HG02970 (cell line): ENCODE data around the gene AP1M2.
A peak's percentile ranks its signal among the peaks of the same experiment; 100 is the strongest.
"Not testable (repeated sequence)": the region's sequence is repeated elsewhere in the genome, so short reads cannot be mapped to it uniquely, and the experiment has no call there.

ENCODE experiments used
- ATAC-seq: cut with Tn5 transposase; IDR thresholded peaks from one replicate; pipeline ENCODE4 v1.9.1; 2021; ENCODE audit warnings: mild to moderate bottlenecking, moderate library complexity, moderate number of reproducible peaks; ENCODE audit not compliant: unreplicated experiment, low FRiP score

The AP1M2 gene

DNA sequence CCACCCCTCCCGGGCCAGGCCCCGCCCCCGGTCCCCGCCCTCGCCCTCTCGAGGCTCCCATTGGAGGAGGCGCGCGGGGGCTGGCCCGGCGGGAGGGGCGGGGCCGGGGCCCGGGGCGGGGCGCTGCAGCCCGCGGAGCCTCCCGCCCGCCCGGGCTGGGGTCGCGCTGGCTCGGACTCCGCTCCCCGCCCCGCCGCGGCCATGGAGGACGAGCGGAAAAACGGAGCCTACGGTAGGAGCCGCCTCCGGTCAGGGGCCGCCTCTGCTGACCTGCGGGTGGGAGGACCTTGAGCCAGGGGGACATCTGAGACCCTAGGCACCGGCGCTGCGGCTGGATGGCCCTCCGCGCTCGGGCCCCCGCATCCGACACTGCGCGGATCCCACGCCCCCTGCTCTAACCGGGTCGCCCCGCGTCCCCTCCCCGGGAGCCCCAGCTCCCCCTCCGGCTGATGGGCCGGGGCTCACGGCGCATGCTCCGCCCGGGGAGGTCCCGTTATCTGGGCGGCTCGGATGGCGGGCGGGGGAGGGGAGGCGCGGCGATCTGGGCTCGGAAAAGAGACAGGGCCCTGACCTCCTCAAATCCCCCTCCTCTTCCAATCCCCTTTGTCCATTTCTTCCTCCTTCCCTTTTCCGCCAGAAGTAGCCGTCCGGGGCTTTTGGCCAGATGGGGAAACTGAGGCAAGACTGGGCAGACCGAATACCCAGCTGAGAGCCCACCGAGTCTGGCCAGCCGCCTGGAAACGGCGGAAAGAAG lies 15.4 kb upstream of the AP1M2 start:
- peak; percentile 59 for ATAC-seq

DNA sequence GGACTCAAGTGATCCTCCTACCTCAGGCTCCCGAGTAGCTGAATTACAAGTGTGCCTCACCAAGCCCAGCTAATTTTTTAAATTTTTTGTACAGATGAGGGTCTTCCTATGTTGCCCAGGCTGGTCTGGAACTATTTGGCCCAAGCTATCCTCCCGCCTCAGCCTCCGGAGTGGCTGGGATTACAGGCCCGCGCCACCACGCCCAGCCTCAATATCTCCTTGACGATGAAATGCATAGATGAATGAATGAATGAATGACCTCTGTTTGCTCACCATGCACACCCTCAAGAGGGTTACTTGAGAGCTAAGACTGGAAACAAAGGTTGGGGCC lies 14.9 kb upstream of the AP1M2 start:
- ATAC-seq: no peak

DNA sequence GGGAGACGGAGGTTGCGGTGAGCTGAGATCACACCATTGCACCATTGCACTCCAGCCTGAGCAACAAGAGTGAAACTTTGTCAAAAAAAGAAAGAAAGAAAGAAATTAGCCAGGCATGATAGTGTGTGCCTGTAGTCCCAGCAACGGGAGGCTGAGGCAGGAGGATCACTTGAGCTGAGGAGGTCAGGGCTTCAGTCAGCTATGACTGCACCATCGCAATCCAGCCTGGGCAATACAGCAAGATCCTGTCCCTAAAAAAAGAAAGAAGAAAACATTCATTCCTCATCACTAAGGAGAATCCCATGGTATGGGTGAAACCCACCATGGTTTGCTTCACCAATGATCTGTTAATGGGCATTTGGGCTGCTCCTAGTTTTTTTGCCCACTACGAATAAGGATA lies 13.0 kb upstream of the AP1M2 start:
- no peak for ATAC-seq

DNA sequence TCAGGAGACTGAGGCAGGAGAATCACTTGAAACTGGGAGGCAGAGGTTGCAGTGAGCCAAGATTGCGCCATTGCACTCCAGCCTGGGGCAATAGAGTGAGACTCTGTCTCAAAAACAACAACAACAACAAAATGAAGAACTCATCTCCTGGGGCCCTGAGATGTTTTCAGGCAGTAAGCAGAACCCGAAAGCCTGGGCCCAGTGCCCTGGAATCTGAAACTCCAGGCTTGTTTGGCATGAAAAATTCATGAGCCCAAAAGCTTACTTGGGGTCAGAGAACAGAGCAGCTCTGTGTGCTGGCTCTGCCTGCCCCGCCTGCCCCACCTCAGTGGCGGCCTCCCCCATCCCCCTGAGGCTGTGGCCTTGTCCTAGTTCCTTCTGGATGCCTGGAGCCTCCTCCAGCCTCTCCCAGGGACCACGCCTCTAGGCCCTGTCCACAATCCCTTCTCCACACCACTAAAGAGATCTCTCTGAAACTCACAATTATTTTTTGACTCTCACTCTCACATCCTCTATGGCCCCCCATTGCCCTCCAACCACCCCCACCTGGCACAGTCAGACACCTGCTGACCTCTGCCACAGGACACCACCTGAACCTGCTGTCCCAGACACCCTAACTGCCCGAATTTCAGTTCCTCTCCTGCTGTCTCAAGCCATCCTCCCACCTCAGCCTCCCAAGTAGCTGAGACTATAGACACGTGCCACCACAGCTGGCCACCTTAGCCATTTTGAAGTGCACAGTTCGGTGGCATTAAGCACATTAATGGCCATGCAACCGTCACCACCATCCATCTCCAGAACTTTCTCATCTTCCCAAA lies 6.9 kb upstream of the AP1M2 start:
- ATAC-seq: no peak

DNA sequence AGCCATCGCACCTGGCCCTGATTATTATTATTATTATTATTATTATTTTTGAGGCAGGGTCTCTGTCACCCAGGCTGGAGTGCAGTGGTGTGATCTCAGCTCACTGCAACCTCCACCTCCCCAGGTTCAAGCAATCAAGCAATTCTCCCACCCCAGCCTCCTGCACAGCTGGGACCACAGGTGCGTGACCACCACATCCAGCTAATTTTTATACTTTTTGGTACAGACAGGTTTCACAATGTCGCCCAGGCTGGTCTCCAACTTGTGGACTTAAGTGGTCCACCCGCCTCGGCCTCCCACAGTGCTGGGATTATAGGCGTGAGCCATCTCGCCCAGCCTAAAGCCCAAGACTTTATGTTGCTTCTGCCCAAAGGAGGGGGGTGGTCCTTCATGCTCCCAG lies 6.0 kb upstream of the AP1M2 start:
- no peak for ATAC-seq

DNA sequence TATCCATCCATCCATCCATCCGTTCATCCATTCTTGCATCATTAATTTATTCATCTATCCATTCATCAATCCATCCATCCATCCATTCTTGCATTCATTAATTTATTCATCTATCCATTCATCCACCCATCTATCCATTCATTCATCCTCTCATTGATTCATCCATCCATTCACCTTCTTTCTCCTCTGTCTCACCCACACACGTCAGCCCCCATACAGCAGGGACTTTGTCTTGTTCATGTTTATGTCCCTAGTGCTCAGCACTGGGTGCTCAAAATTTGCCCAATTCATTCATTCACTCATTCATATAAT lies 683 bp upstream of the AP1M2 start:
- ATAC-seq: no peak

DNA sequence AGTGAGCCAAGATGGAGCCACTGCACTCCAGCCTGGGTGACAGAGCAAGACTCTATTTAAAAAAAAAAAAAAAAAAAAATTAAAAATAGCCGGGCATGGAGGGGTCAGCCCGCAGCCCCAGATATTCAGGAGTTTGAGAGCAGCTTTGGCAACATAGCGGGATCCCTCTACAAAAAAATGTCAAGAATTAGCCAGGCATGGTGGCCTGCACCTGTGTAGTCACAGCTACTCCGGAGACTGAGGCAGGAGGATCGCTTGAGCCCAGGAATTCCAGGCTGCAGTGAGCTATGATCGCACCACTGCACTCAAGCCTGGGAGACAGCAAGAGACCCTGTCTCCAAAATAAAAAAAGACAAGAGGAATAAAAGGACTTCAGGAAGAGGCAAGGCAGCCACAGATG lies 716 bp downstream of the AP1M2 start:
- no peak for ATAC-seq

DNA sequence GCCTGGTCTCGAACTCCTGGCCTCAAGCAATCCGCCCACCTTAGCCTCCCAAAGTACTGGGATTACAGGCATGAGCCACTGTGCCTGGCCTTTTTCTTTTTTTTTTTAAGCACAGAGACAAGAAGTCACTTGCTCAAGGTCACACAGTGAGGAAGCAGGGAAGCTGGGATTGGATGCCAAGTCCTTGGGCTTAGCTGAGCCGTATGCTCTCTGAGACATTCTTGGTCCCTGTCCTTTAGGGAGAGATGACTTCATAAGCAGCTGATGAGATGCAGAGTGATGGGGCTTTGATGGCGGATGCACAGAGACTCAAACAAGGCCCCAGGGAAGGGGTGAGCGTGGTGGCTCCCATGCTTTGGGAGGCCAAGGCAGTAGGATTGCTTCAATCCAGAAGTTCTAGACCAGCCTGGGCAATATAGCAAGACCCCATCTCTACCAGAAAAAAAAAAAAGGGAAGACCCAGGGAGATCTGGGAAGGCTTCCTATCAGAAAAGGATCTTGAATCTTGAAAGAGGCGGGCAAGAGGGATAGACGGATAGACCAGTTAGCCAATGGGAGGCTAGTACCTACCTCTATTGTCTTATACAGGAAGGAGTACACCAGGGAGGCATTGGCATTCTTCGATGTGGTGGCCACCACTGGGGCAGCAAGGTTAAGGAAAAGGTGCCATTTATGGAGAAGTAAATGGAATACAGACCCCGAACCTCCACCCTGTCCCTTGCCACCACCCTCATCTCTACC lies 3.9 kb downstream of the AP1M2 start:
- no peak for ATAC-seq

DNA sequence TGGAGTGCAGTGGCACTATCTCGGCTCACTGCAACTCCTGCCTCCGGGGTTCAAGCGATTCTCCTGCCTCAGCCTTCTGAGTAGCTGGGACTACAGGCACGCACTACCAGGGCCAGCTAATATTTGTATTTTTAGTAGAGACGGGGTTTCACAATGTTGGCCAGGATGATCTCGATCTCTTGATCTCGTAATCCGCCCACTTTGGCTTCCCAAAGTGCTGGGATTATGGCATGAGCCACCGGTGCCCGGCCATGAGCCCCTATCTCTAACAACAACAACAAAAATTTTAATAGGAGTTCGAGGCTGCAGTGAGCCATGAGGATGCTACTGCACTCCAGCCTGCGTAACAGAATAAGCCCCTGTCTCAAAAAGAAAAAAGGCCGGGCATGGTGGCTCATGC lies 5.0 kb downstream of the AP1M2 start:
- ATAC-seq: no peak

DNA sequence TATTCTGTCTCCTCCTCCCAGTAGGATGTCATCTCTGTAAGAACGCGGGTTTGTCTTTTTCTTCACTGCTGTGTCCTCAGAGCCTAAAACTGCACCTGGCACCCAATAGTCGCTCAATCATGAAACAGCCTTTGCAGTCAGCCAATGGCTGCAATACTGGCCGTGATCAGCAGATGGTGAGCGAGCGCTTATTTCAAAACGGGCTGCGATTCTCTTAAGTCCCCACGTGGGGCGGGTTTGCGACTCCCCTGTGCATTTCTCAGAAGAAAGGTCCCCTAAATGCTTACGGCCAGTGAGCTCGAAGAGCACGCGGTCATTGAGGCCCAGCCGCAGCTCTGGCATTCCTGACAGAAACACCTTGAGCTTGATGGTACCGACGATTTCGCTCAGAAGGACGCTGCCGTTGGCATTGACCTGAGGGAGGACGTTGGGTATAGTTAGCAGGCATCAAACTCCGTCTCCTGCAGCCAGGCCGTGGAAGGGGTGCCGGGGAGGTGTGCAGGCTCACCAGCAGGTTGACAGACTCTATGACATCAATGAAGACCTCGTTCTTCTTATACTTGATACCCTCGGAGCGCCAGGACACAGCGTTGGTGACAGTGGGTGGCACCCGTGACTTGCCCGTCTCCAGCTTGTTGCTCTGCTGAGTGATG lies 6.0 kb downstream of the AP1M2 start:
- ATAC-seq: no peak

DNA sequence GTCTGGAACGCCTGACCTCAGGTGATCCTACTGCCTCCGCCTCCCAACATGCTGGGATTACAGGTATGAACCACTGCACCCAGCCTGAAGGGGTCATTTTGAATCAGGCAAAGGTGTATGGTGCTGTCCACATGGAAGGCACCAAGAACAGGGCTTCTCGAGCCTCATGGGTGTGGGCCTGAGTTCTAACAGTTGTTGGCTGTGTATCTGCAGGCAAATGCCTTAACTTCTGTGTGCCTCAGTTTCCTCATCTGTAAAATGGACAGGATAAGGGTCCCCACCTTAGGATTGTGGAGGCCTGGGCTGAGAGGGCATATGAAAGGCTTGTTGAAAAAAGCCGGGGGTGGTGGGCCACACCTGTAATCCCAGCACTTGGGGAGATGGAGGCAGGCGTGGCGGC lies 9.2 kb downstream of the AP1M2 start:
- ATAC-seq: no peak

DNA sequence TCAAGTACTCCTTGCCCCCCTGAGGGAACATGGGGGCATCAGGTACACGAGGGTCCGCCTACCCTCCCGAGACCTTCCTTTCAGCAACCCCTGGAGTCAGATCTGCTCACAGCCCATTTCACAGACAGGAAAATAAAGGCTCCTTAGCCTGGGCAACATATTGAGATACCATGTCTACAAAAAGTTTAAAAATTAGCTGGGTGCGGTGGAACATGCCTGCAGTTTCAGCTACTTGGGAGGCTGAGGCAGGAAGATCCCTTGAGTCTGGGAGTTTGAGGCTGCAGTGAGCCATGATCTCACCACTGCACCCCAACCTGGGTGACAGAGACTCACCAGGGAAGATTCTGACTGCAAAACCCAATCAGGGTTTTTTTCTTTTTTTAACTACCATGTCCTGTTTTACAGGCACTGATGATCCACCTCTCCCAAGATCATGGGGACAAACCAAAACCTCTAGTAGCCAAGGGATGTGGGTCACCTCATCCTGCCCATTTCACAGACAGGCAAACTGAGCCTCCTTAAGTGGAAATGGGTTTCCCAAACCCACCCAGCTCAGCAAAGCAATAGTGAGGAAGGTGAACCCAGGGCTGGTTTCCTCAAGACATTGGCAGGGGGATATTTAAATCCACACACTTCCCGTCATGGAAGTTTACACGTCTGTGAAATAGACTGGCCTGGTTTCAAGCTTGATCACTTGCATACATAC lies 11.9 kb downstream of the AP1M2 start:
- ATAC-seq: no peak

DNA sequence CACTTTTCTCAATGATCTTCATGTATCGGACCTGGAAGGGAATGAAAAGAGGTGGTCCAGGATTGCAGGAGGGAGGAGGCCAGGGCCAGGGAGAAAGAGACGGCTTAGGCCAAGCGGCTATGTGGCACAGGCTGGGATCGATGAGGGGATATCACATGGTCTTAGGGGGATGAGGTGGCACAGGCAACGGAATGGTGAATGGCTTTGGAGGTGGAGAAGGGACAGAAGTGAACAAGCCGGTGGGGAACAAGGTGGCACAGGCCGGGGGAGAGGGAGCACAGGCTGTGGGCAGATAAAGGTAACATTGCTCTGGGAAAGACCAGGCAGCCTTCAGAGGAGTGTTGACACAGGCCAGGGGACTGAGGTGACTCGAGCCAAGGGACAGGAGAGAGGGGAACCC lies 12.7 kb downstream of the AP1M2 start:
- ATAC-seq: no peak

DNA sequence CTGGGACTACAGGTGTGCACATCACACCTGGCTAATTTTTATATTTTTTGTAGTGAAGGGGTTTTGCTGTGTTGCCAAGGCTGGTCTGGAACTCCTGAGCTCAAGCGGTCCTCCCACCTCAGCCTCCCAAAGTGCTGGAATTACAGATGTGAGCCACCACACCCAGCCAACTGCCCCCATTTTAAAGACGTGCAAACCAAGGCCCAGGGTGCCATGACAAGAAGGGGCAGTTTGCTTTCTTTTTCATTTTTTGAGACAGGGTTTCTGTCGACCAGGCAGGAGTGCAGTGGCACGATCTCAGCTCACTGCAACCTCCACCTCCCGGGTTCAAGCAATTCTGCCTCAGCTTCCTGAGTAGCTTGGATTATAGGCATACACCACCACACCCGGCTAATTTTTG lies 13.3 kb downstream of the AP1M2 start:
- ATAC-seq: not testable (repeated sequence)

DNA sequence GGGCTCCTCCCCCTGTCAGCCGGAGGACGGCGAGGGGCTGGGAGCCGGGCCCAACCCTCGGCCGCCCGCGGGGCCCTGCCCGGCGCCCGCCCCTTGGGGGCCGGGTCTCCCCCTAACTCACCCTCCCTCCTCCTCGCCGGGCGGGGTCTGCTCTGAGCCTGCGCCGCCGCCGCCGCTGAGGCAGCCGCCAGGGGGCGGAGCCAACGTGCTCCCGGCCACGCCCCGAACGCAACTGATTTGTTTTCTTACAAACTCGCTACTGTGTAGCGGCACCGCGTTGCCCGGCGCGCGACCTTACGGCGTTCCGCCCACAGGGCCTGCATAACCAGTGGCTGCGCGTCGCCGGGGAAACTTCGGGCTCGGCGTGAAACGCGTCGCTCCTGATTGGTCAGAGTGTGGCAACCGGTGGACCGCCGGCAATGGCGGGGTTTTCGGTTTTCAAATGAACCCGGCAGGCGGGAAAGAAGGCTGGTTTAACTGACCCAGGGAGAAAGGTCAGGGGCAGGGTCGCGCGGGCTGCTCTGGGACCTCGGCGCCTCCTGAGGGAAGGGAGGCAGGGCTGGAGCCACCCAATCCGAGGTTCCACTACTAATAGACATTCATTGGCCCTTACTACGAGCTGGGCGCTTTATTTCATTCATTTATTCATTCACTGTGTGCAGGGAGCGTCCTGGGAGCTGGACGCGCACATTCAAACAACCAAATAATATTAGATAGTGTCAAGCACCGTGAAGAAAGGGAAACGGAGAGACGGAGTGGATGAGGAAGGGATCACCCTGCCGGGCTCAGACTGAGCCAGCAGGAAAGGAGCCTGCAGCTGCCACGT lies 18.1 kb downstream of the AP1M2 start, which contains the start of gene CDKN2D:
Gene CDKN2D (minus strand): TSS at position 154 of the 826 bp plus-strand sequence. CDS start 326 bp downstream, outside the sequence.
- ATAC-seq: peak; percentile 66

DNA sequence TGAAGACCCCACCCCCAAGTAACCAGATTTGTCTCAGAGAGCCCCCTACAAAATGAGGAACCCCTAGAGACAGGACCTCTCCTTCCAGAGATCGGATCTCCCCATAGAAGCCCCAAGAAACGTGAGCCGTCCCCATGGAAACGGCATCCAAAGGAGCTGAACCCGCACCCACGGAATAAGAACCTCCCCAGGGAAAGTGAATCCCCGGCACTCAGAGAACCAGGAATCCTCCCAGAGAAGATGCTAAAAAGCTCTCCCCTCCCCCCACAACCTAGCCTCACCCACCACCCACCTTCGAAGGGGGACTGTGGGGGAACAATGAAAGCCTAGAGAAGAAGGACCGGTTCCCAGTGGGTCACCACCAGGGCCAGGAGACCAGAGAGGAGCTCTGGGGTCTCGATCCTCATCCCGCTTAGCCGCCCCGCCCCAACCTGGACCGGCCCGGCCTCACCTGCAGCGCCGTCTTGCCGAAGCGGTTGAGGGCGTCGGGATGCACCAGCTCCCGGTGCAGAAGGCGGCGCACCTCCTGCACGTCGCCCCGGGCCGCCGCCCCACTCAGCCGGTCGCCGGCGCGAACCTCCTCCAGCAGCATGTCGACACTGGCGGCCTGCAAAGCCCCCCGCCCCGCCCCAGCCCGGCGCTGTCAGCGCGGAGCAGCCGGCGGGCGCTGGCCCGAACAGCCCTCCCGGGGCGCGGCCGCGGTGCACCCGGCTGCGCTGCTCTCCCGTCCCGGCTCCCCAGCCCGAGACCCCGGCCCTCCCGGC lies 18.9 kb downstream of the AP1M2 start:
- ATAC-seq: peak; percentile 0

DNA sequence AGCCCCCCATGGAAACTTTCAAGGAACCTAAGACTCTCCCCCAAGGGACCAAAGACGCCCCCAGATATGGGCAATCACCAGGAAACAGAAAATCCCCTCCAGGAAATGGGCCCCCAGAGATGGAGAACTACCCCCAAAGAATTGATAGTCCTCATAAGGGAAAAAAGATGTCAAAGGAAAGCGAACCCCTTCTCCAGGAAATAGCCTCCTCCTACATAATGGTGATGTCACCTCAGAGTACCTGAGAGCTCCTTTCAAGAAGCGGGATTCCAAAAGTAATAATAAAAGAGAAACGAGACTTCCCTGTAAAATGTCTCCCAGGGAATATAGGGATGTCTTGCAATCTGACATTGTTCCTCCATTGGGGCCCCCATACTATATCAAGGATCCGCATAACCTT lies 19.5 kb downstream of the AP1M2 start:
- ATAC-seq: no peak

DNA sequence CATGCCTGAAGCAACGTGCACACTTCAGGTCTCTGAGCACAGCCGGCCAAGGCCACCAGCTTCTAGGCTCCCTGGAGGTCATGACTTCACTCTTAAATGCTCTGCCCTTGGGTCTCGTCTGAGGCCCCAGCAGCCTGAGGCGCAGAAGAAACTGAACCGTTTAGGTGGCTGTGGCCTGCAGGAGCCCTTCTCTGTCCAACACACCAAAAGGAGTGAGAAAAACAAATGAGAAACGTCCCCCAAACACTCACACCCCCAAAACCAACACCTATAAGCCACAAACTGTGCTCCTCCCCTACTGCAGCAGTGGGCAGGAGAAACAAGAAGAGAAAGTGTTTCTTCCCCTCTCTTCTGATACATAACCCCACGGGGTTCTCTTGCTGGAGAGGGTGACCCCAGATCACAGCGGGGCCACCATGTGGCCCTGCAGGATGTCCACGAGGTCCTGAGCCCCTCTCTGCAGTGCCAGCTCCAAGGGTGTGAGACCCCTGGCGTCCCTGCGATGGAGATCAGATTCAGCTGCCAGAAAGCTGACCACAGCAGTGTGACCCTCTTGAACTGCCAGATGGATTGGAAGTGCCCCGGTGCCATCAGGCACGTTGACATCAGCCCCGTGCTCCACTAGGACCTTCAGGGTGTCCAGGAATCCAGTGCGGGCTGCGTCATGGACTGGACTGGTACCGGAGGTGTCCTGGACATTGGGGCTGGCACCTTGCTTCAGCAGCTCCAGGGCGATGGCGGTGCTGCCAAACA lies 20.3 kb downstream of the AP1M2 start:
- no peak for ATAC-seq
